BE2C (cell line): ENCODE measurements around the gene RBM20.

Source experiments
- DNase-seq: peaks from one replicate; pipeline ENCODE4 v3.0.0-alpha.2; 2020
- H3K27me3 ChIP-seq: fragments of 250-450 bp; sonication (Bioruptor Pico); 2 replicates; pipeline ENCODE4 v1.5.1; 2020; ENCODE audit warnings: mild to moderate bottlenecking
- H3K36me3 ChIP-seq: fragments of 250-450 bp; sonication (Bioruptor Pico); 2 replicates; pipeline ENCODE4 v1.5.1; 2020; ENCODE audit warnings: mild to moderate bottlenecking
- H3K4me1 ChIP-seq: fragments of 250-450 bp; sonication (Bioruptor Pico); 2 replicates; pipeline ENCODE4 v1.5.1; 2020
- H3K4me3 ChIP-seq: 2 replicates; pipeline ENCODE4 v1.5.1; 2011; ENCODE audit warnings: low read depth, low read length
- H3K9me3 ChIP-seq: fragments of 250-450 bp; sonication (Bioruptor Pico); 2 replicates; pipeline ENCODE4 v1.5.1; 2020
- TF ChIP-seq, protein P1 (sequence below): IDR thresholded peaks from 2 replicates; pipeline ENCODE4 v1.5.1; 2012; ENCODE audit warnings: mild to moderate bottlenecking, low read depth, low read length

RBM20 gene

DNA sequence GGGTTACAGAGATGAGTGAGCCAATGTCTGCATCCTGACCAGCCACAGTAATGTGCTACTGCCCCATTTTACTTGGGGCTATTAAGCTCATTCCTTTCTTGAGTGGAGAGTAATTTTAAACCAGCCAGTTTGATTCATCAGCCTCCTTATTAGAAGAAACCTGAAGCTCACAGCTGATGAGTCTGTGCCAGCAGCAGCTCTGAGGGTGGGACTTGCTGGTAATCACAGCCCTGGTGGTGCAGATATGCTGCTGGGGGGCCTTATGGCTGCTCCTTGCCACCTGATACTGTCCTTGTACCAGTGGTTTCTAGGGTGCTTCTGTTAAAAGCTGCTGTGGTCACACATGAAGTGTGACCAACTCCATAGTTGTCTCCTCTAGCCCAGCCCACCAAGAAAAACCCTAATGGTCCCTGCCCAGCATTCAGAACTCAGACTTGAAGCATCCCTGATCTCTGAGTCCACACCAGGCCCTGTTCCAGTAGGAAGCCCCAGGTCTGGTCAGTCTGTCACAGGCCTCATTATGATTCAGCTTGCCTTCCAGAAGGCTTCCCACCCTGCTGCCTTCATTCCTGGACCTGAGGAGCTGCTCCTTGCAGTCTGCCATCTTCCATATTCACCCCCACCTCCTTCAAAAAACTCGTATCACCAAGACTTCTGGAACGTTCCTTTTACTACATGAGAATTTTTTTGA is 28.9 kb upstream of the RBM20 start:
- Histone ChIP-seq H3K4me3 (no peak overlapping the region), H3K27me3 (no peaks in the 10 kb centered on the region), H3K36me3 (no peaks in the 10 kb centered on the region), H3K9me3 (no peaks in the 10 kb centered on the region), H3K4me1 (peaks cover 3% of the 10 kb centered on the region; the same call in 1 of the 2 replicates)
- no peak for DNase-seq
- TF ChIP-seq, protein P1, sequence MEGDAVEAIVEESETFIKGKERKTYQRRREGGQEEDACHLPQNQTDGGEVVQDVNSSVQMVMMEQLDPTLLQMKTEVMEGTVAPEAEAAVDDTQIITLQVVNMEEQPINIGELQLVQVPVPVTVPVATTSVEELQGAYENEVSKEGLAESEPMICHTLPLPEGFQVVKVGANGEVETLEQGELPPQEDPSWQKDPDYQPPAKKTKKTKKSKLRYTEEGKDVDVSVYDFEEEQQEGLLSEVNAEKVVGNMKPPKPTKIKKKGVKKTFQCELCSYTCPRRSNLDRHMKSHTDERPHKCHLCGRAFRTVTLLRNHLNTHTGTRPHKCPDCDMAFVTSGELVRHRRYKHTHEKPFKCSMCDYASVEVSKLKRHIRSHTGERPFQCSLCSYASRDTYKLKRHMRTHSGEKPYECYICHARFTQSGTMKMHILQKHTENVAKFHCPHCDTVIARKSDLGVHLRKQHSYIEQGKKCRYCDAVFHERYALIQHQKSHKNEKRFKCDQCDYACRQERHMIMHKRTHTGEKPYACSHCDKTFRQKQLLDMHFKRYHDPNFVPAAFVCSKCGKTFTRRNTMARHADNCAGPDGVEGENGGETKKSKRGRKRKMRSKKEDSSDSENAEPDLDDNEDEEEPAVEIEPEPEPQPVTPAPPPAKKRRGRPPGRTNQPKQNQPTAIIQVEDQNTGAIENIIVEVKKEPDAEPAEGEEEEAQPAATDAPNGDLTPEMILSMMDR, result no peak

DNA sequence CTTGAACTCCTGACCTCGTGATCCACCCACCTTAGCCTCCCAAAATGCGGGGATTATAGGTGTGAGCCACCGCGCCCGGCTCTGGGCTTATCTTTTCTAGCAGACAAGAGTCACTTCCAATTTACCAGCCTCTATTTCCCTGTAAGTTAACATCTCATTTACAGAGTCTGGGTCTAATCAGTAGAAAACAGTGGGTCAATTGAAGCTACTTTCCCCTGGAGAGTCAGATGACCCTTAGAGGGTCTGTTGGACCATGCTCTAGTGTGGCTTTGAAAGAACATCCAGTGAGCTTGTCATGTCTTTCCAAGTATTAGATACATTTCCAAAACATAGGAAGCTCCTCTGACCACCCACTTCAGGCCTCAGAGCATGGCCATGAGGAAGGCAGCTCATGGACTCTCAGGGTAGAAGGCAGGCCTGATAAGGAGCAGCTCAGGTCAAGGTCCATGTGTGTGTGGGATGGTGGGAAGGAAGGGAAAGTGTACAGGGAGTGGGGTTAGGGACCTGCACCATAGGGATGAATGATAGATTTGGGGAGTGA is 27.6 kb upstream of the RBM20 start:
- H3K4me3 ChIP-seq, result no peak overlapping the region
- H3K36me3 ChIP-seq, result no peaks in the 10 kb centered on the region
- H3K27me3 ChIP-seq, result no peaks in the 10 kb centered on the region
- peaks cover 3% of the 10 kb centered on the region; the same call in 1 of the 2 replicates for H3K4me1 ChIP-seq
- TF ChIP-seq, protein P1, result no peak
- DNase-seq, result no peak
- no peaks in the 10 kb centered on the region for H3K9me3 ChIP-seq

DNA sequence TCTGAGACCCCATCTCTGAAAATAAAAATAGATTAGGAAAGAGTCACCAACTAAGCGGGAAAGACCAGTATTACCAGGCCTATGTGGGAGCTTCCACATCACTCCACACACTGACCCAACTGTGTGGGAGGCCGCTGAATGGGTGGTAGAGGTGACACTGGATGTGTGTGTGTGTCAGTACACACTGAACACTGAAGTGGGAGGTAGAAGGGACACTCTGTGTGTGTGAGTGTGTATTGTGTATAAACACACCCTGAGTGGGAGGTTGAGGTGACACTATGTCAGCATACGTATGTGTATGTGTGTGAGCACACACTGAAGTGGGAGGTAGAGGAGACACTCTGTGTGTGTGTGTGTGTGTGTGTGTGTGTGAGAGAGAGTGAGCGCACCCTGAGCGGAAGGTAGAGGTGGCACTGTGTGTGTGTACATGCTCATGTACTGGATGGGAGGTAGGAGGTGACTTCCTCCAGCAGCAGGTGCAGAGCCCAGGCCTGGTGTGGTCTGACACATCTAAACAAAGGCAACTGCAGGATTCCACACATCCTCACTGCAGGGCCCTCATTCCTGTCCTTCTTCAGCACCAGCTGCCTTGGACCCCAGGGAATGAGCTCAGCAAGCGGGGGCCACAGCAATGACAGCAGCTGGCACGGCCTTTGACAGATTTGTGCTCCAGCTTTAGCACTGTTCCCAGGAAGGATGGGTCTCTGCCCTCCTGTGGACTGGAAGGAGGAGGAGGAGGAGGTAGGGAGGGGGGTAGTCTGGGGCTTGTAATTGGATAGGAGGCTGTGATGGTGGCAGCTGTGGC is 26.5 kb upstream of the RBM20 start:
- Histone ChIP-seq H3K9me3 (no peaks in the 10 kb centered on the region), H3K27me3 (no peaks in the 10 kb centered on the region), H3K36me3 (no peaks in the 10 kb centered on the region), H3K4me1 (peaks cover 3% of the 10 kb centered on the region; the same call in 1 of the 2 replicates), H3K4me3 (no peak overlapping the region)
- TF ChIP-seq, protein P1, result no peak
- no peak for DNase-seq

DNA sequence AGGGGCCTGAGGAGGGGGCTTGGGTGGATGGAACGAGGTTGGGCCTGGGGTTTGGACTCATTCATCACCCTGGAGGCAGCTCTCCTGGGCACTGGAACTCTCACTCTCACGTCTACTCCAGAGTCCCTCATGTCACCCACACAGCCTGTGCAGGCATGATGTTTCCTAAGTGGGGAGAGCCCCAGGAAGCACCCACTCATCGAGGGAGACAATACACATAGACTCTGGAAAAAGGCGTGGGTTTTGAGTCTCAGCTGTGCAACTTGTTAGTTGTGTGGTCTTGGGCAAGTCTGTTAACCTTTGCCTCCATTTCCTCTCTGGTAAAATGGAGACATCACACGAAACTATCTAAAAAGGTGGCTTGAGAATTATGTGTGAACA is 25.9 kb upstream of the RBM20 start:
- H3K27me3 ChIP-seq, result no peaks in the 10 kb centered on the region
- no peak for DNase-seq
- no peaks in the 10 kb centered on the region for H3K9me3 ChIP-seq
- H3K36me3 ChIP-seq, result no peaks in the 10 kb centered on the region
- TF ChIP-seq, protein P1, result no peak
- H3K4me3 ChIP-seq, result no peak overlapping the region
- peaks cover 3% of the 10 kb centered on the region; the same call in 1 of the 2 replicates for H3K4me1 ChIP-seq

DNA sequence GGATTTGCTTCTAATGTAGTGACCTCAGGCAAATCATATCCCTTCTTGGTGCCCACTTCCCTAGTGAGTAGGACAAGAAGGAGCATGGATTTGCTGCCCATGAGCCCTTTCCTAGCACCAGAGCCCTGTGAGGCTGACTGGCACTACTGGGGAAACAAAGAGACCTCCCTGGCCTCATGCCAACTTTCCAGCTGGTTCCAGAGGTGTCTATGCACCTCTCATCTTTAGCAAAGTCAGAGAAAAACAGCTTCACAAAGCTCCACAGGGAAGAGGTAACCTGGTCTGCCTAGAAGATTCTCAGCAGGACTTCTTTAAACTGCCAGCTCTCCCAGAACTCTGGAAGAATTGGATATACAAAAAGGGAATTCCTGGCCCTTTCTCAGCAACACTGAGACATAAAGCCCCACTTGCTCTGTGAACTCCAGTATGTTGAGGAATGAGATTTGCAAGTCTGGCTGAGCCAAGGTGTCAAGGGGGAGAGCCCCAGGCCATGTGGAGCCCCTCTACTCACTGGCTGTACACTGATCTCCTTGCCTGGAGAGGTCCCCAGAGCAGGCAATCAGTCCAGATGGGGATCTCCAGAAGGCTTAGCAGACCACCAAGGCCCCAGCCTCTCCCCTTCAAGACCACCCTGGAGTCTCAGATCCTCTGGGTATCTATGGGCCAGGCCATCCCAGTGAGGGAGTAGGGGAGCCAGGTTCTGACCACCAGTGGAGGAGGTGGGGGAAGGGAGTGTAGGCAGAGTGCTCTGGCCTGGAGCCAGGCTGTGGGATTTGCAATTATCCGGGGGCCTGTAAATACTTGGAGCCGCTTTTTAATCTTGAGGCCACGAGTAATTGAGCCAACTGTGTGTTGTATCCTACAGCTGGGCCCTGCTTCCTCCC is 24.4 kb upstream of the RBM20 start:
- H3K36me3 ChIP-seq, result no peaks in the 10 kb centered on the region
- no peaks in the 10 kb centered on the region for H3K9me3 ChIP-seq
- TF ChIP-seq, protein P1, result no peak
- DNase-seq, result peak; percentile 27
- no peak overlapping the region for H3K4me3 ChIP-seq
- H3K27me3 ChIP-seq, result no peaks in the 10 kb centered on the region
- H3K4me1 ChIP-seq, result peaks cover 3% of the 10 kb centered on the region; the same call in 1 of the 2 replicates
